HL-60 (cell line): ENCODE results near the gene CMBL.

Experiments used
- DNase-seq, 2 experiments: peaks; one replicate each; pipeline ENCODE4 v3.0.0-alpha.2; 2010 to 2020; ENCODE audit warnings: low read depth in 1 of 2, low spot score in 1 of 2
- H3K27ac ChIP-seq: fragments of 250-450 bp; sonication (Bioruptor Pico); replicated peaks from 2 replicates; pipeline ENCODE4 v1.5.1; 2020; ENCODE audit warnings: mild to moderate bottlenecking, moderate library complexity
- H3K27me3 ChIP-seq: fragments of 250-450 bp; sonication (Bioruptor Pico); 2 replicates; pipeline ENCODE4 v1.5.1; 2021; ENCODE audit warnings: mild to moderate bottlenecking, moderate library complexity; ENCODE audit not compliant: insufficient read depth, poor library complexity, severe bottlenecking
- H3K4me3 ChIP-seq: replicated peaks from 2 replicates; pipeline ENCODE4 v1.5.1; 2011; ENCODE audit warnings: mild to moderate bottlenecking, control low read depth, low read length; ENCODE audit not compliant: insufficient read depth
- CTCF ChIP-seq: IDR thresholded peaks from one replicate; pipeline ENCODE4 v1.5.1; 2011; ENCODE audit warnings: low read length, control low read depth, inconsistent platforms; ENCODE audit not compliant: insufficient read depth
- GABPA ChIP-seq: IDR thresholded peaks from 2 replicates; pipeline ENCODE4 v1.6.1; 2012; ENCODE audit warnings: low read depth
- POLR2AphosphoS5 ChIP-seq: IDR thresholded peaks from 2 replicates; pipeline ENCODE4 v1.6.1; 2012; ENCODE audit warnings: low read depth
- SPI1 ChIP-seq: IDR thresholded peaks from 2 replicates; pipeline ENCODE4 v1.6.1; 2012; ENCODE audit warnings: low read depth, mild to moderate bottlenecking, borderline replicate concordance
- TF ChIP-seq, protein P1 (sequence below): IDR thresholded peaks from 2 replicates; pipeline ENCODE4 v1.6.1; 2012; ENCODE audit warnings: low read depth; ENCODE audit not compliant: insufficient replicate concordance

CMBL gene

GRCh38 chr5:10334831-10335230 lies 27.1 kb upstream of the CMBL start:
- Histone ChIP-seq H3K27ac (no peak overlapping the region), H3K27me3 (peaks cover 7% of the 10 kb centered on the region), H3K4me3 (no peak overlapping the region)
- peak in 1 of 2 experiments; percentile 53 for DNase-seq
- peak; percentile 97 for TF ChIP-seq SPI1
- no peak for TF ChIP-seq GABPA
- no peak for TF ChIP-seq POLR2AphosphoS5

DNA sequence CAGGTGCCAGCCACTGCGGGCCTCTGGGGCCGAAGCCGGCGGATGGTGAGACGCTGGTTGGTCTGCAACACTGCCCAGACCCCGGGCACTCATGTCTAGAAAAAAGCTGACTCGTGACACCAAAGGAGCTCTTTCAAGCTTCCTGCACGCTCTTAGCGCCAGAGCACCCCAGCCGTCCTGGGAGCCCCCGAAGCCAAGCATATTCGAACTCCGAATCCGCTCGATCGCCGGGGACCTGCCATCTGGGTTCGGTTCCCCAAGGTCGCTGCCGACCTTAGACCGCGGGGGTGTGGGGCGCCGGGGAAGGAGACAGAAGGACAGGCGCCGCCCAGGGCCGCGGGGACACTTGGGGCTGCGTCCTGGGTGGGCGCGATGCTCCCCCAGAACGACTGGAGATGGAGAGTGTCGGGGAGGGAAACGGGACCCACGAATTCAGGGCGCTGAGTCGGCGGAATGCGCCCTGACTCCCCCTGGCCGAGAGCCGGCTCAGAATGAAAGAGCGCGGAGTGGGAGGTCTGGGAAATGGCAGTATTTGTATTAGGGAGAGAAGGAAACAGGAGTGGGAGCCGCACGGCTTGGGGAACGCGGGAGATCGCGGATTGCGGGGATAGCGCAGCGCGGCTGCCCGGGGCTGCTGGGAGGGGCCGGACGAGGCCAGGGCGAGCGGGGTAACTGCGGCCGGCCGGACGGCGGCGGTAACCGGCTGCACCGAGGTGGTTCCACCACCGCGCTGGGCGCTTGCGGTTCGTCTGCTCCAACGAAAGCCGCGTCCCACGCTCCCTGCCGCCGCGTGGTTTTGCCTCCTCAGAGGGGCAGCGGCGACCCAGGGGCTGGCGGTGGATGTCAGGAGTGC lies 25.7 kb upstream of the CMBL start:
- TF ChIP-seq GABPA (no peak), CTCF (peak; percentile 3)
- H3K27ac ChIP-seq, result no peak overlapping the region
- peak overlapping the region; percentile 38 for H3K4me3 ChIP-seq
- peak in 1 of 2 experiments; percentile 36 for DNase-seq
- peaks cover 7% of the 10 kb centered on the region for H3K27me3 ChIP-seq

DNA sequence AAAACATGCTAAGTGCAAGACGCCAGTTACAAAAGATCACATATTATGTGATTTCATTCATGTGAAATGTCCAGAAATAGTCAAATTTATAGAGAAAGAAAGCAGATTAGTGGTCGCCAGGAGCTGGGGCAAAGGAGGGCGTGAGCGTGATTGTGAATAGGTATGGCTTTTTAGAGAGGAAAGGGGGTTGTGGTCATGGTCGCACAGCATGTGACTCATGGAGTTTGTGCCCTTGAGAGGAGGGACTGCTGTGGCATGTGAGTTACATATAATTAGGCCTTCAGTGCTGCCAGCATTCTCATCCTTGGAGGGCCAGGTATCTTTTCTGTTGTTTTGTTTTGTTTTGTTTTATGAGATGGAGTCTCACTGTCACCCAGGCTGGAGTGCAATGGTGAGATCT lies 24.6 kb upstream of the CMBL start:
- H3K4me3 ChIP-seq, result no peak overlapping the region
- TF ChIP-seq SPI1 (no peak), GABPA (no peak), CTCF (no peak), POLR2AphosphoS5 (no peak)
- TF ChIP-seq, protein P1, sequence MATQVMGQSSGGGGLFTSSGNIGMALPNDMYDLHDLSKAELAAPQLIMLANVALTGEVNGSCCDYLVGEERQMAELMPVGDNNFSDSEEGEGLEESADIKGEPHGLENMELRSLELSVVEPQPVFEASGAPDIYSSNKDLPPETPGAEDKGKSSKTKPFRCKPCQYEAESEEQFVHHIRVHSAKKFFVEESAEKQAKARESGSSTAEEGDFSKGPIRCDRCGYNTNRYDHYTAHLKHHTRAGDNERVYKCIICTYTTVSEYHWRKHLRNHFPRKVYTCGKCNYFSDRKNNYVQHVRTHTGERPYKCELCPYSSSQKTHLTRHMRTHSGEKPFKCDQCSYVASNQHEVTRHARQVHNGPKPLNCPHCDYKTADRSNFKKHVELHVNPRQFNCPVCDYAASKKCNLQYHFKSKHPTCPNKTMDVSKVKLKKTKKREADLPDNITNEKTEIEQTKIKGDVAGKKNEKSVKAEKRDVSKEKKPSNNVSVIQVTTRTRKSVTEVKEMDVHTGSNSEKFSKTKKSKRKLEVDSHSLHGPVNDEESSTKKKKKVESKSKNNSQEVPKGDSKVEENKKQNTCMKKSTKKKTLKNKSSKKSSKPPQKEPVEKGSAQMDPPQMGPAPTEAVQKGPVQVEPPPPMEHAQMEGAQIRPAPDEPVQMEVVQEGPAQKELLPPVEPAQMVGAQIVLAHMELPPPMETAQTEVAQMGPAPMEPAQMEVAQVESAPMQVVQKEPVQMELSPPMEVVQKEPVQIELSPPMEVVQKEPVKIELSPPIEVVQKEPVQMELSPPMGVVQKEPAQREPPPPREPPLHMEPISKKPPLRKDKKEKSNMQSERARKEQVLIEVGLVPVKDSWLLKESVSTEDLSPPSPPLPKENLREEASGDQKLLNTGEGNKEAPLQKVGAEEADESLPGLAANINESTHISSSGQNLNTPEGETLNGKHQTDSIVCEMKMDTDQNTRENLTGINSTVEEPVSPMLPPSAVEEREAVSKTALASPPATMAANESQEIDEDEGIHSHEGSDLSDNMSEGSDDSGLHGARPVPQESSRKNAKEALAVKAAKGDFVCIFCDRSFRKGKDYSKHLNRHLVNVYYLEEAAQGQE, result no peak
- no peak overlapping the region for H3K27ac ChIP-seq
- peaks cover 7% of the 10 kb centered on the region for H3K27me3 ChIP-seq
- no peak for DNase-seq

DNA sequence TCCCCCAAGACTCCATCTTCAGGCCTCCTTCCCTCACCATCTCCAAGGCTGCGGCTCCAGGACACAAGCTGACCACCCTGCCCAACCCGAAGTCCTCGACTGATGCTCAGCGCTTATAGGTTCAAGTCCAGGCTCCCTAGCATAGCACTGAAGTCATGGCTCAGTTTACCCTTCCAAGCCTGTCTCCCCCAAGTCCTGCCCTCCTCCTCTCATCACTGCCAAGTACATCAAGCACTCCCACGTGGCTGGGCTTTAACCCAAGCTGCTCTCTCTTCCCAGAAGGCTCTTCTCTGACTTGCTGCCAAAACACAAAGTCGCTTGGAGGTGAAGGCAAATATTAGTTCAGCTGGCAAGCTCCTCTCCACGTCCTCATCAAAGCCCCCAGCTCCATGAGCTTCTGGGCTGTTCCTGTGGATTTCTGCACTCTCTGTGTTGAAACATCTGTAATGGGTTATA lies 23.7 kb upstream of the CMBL start:
- no peak for TF ChIP-seq GABPA
- TF ChIP-seq SPI1, result no peak
- Histone ChIP-seq H3K4me3 (no peak overlapping the region), H3K27ac (no peak overlapping the region), H3K27me3 (peaks cover 7% of the 10 kb centered on the region)
- DNase-seq, result no peak

GRCh38 chr5:10330511-10331230 lies 23.0 kb upstream of the CMBL start:
- no peak for TF ChIP-seq CTCF
- TF ChIP-seq GABPA, result no peak
- no peak for TF ChIP-seq SPI1
- TF ChIP-seq, protein P1, result no peak
- no peak for TF ChIP-seq POLR2AphosphoS5
- H3K4me3 ChIP-seq, result no peak overlapping the region
- no peak overlapping the region for H3K27ac ChIP-seq
- no peak for DNase-seq
- peaks cover 7% of the 10 kb centered on the region for H3K27me3 ChIP-seq
